ENCODE measurements around the gene POLR2E. TPM values are rescaled to one million over a fixed set of nuclear protein-coding genes. Genes with fewer than 3 reads are reported as not detected.

The POLR2E gene
- total and polyA plus RNA-seq, 2 of the 13 experiments (the other 11 are each of a cell fraction or from before 2014, with no cell fraction given) = 140 to 272 TPM

- TF ChIP-seq CC2D1A (CRISPR knock-in tag; IDR thresholded peaks at IDR 0.05) (0 out of 2 replicates have a peak, but pooled peaks have one; percentile 21), FOXP1 (IDR thresholded peaks at IDR 0.05) (no peak), FOXP1 (CRISPR knock-in tag; IDR thresholded peaks at IDR 0.05) (no peak), ZNF263 (CRISPR knock-in tag; IDR thresholded peaks at IDR 0.05) (peak; percentile 78; the same call in 1 of the 2 replicates), RAD21 (CRISPR knock-in tag; IDR thresholded peaks at IDR 0.05) (no peak), ZNF510 (CRISPR knock-in tag; IDR thresholded peaks at IDR 0.05; ENCODE audit: low read depth) (0 out of 2 replicates have a peak, but pooled peaks have one; percentile 59), MXD3 (CRISPR knock-in tag; IDR thresholded peaks at IDR 0.05) (peak; percentile 93), RARA (CRISPR knock-in tag; IDR thresholded peaks at IDR 0.05) (peak; percentile 56; the same call in 1 of the 2 replicates), ZMAT3 (CRISPR knock-in tag; conservative IDR thresholded peaks at IDR 0.05) (peak; percentile 86; the same call in 1 of the 2 replicates), RARG (CRISPR knock-in tag; IDR thresholded peaks at IDR 0.05; ENCODE audit: low read depth) (0 out of 2 replicates have a peak, but pooled peaks have one; percentile 50), ZNF746 (CRISPR knock-in tag; IDR thresholded peaks at IDR 0.05) (no peak; the same call in 1 of the 2 replicates), TAF1 (CRISPR knock-in tag; IDR thresholded peaks at IDR 0.05) (peak; percentile 63), ZBTB20 (CRISPR knock-in tag; IDR thresholded peaks at IDR 0.05; ENCODE audit: borderline replicate concordance, low read depth) (peak; percentile 80; the same call in 1 of the 2 replicates)
- TF ChIP-seq, protein P1, sequence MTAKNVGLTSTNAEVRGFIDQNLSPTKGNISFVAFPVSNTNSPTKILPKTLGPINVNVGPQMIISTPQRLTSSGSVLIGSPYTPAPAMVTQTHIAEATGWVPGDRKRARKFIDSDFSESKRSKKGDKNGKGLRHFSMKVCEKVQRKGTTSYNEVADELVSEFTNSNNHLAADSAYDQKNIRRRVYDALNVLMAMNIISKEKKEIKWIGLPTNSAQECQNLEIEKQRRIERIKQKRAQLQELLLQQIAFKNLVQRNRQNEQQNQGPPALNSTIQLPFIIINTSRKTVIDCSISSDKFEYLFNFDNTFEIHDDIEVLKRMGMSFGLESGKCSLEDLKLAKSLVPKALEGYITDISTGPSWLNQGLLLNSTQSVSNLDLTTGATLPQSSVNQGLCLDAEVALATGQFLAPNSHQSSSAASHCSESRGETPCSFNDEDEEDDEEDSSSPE (CRISPR knock-in tag; IDR thresholded peaks at IDR 0.05) = peak; percentile 70
- TF ChIP-seq, protein P2, sequence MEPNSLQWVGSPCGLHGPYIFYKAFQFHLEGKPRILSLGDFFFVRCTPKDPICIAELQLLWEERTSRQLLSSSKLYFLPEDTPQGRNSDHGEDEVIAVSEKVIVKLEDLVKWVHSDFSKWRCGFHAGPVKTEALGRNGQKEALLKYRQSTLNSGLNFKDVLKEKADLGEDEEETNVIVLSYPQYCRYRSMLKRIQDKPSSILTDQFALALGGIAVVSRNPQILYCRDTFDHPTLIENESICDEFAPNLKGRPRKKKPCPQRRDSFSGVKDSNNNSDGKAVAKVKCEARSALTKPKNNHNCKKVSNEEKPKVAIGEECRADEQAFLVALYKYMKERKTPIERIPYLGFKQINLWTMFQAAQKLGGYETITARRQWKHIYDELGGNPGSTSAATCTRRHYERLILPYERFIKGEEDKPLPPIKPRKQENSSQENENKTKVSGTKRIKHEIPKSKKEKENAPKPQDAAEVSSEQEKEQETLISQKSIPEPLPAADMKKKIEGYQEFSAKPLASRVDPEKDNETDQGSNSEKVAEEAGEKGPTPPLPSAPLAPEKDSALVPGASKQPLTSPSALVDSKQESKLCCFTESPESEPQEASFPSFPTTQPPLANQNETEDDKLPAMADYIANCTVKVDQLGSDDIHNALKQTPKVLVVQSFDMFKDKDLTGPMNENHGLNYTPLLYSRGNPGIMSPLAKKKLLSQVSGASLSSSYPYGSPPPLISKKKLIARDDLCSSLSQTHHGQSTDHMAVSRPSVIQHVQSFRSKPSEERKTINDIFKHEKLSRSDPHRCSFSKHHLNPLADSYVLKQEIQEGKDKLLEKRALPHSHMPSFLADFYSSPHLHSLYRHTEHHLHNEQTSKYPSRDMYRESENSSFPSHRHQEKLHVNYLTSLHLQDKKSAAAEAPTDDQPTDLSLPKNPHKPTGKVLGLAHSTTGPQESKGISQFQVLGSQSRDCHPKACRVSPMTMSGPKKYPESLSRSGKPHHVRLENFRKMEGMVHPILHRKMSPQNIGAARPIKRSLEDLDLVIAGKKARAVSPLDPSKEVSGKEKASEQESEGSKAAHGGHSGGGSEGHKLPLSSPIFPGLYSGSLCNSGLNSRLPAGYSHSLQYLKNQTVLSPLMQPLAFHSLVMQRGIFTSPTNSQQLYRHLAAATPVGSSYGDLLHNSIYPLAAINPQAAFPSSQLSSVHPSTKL (CRISPR knock-in tag; IDR thresholded peaks at IDR 0.05) = no peak; the same call in 1 of the 2 replicates
- TF ChIP-seq, protein P3, sequence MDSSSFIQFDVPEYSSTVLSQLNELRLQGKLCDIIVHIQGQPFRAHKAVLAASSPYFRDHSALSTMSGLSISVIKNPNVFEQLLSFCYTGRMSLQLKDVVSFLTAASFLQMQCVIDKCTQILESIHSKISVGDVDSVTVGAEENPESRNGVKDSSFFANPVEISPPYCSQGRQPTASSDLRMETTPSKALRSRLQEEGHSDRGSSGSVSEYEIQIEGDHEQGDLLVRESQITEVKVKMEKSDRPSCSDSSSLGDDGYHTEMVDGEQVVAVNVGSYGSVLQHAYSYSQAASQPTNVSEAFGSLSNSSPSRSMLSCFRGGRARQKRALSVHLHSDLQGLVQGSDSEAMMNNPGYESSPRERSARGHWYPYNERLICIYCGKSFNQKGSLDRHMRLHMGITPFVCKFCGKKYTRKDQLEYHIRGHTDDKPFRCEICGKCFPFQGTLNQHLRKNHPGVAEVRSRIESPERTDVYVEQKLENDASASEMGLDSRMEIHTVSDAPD (CRISPR knock-in tag; IDR thresholded peaks at IDR 0.05) = no peak; the same call in 1 of the 2 replicates
- TF ChIP-seq, protein P4, sequence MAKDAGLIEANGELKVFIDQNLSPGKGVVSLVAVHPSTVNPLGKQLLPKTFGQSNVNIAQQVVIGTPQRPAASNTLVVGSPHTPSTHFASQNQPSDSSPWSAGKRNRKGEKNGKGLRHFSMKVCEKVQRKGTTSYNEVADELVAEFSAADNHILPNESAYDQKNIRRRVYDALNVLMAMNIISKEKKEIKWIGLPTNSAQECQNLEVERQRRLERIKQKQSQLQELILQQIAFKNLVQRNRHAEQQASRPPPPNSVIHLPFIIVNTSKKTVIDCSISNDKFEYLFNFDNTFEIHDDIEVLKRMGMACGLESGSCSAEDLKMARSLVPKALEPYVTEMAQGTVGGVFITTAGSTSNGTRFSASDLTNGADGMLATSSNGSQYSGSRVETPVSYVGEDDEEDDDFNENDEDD (CRISPR knock-in tag; IDR thresholded peaks at IDR 0.05; ENCODE audit: borderline replicate concordance) = peak; percentile 87
- TF ChIP-seq, protein P5, sequence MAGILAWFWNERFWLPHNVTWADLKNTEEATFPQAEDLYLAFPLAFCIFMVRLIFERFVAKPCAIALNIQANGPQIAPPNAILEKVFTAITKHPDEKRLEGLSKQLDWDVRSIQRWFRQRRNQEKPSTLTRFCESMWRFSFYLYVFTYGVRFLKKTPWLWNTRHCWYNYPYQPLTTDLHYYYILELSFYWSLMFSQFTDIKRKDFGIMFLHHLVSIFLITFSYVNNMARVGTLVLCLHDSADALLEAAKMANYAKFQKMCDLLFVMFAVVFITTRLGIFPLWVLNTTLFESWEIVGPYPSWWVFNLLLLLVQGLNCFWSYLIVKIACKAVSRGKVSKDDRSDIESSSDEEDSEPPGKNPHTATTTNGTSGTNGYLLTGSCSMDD (CRISPR knock-in tag; IDR thresholded peaks at IDR 0.05) = peak; percentile 93; the same call in 1 of the 2 replicates
Measured at GRCh38 chr19:1050989-1051788, 44.0 kb downstream of the POLR2E start (continued).
